ENCODE data around the gene JAG1. TPM values are rescaled to one million over a fixed set of nuclear protein-coding genes. Genes with fewer than 3 reads are reported as not detected.

The JAG1 gene
- total and polyA plus RNA-seq, 2 donors (not counting 3 experiments of a cell fraction or from before 2014, with no cell fraction given), result 19.7 to 37.0 TPM

GRCh38 chr20:10699941-10700340 lies 26.1 kb upstream of the JAG1 start:
- Histone ChIP-seq H2AFZ (ENCODE audit: low read depth, low read length) (no peak overlapping the region), H4K20me1 (replicated peaks; ENCODE audit: control insufficient read depth, extremely low read depth, insufficient read depth, low read length) (no peaks in the 10 kb centered on the region), H3K36me3 (ENCODE audit: control insufficient read depth in 2 of 2, extremely low read depth in 1 of 2, insufficient read depth in 2 of 2, low read length in 2 of 2) (no peaks in the 10 kb centered on the region), H3K4me3 (replicated peaks in 1 of 3; ENCODE audit: insufficient read depth in 1 of 3, low read depth in 1 of 3, low read length in 3 of 3) (no peak overlapping the region), H3K79me2 (ENCODE audit: control insufficient read depth, insufficient read depth, low read length) (no peaks in the 10 kb centered on the region), H3K4me2 (ENCODE audit: insufficient read depth, low read length) (no peak overlapping the region), H3K9me1 (replicated peaks; ENCODE audit: control insufficient read depth, extremely low read depth, insufficient read depth, low read length) (no peaks in the 10 kb centered on the region), H3K9ac (replicated peaks; ENCODE audit: extremely low read depth, insufficient read depth, low read length) (no peak overlapping the region), H3K27ac (ENCODE audit: insufficient read depth, low read depth, low read length) (no peak overlapping the region), H3K4me1 (ENCODE audit: control insufficient read depth, extremely low read depth, insufficient read depth, low read length) (no peaks in the 10 kb centered on the region), H3K9me3 (replicated peaks; ENCODE audit: control insufficient read depth, insufficient read depth, low read length) (no peaks in the 10 kb centered on the region), H3K27me3 (ENCODE audit: control insufficient read depth in 2 of 2, insufficient read depth in 2 of 2, low read length in 2 of 2) (no peaks in the 10 kb centered on the region)
- ChIA-PET POLR2A (no interaction called here), CTCF (interaction anchor here (0.7 to 1.5 kb wide), 4 partner anchors 8 to 505 kb away, joined by 3 to 5 read pairs (median 5); no protein-coding TSS in a partner anchor)
- TF ChIP-seq JUN (IDR thresholded peaks at IDR 0.05; ENCODE audit: borderline replicate concordance, insufficient read depth, insufficient read length, low read depth) (no peak), FOS (IDR thresholded peaks at IDR 0.05; ENCODE audit: borderline replicate concordance, insufficient read depth, low read length) (no peak), MAX (IDR thresholded peaks at IDR 0.05; ENCODE audit: insufficient read depth, insufficient read length) (no peak)
- dilution Hi-C loops (cut with MboI; ENCODE audit: extremely low pct_ligation_motif_present, low sequenced_read_pairs) (no loop called here), intact Hi-C loops (cut with micrococcal nuclease) (no loop called here)
- FAIRE-seq (no peak), DNase-seq (ENCODE audit: low read depth, low spot score) (no peak)
- no TSS peak for BruUV-seq (replicated peaks)

- CTCF ChIA-PET, result interaction anchor here (1.3 to 1.5 kb wide), 2 partner anchors 9 to 12 kb away, joined by 5 read pairs; no protein-coding TSS in a partner anchor
- H3K79me2 ChIP-seq (ENCODE audit: control insufficient read depth, insufficient read depth, low read length), result no peaks in the 10 kb centered on the region
- no peaks in the 10 kb centered on the region for H3K27me3 ChIP-seq (ENCODE audit: control insufficient read depth in 2 of 2, insufficient read depth in 2 of 2, low read length in 2 of 2)
- intact Hi-C loops (cut with micrococcal nuclease) (no loop called here), dilution Hi-C loops (cut with MboI; ENCODE audit: extremely low pct_ligation_motif_present, low sequenced_read_pairs) (no loop called here)
- no peak for DNase-seq (ENCODE audit: low read depth, low spot score)
- no peak overlapping the region for H3K27ac ChIP-seq (ENCODE audit: insufficient read depth, low read depth, low read length)
- TF ChIP-seq FOS (IDR thresholded peaks at IDR 0.05; ENCODE audit: borderline replicate concordance, insufficient read depth, low read length) (no peak), EZH2 (IDR thresholded peaks at IDR 0.05; ENCODE audit: borderline replicate concordance, low read depth, low read length, severe bottlenecking) (no peak), POLR2A (IDR thresholded peaks at IDR 0.05; ENCODE audit: low read depth, low read length) (no peak), MAX (IDR thresholded peaks at IDR 0.05; ENCODE audit: insufficient read depth, insufficient read length) (no peak), MYC (IDR thresholded peaks at IDR 0.05; ENCODE audit: low read depth, low read length) (no peak), POLR2AphosphoS5 (IDR thresholded peaks at IDR 0.05; ENCODE audit: insufficient read depth, low read depth, low read length) (no peak), GATA2 (IDR thresholded peaks at IDR 0.05; ENCODE audit: insufficient read depth, insufficient read length, low read depth, low read length) (no peak), JUN (IDR thresholded peaks at IDR 0.05; ENCODE audit: borderline replicate concordance, insufficient read depth, insufficient read length, low read depth) (no peak)
- TF ChIP-seq, protein P1, sequence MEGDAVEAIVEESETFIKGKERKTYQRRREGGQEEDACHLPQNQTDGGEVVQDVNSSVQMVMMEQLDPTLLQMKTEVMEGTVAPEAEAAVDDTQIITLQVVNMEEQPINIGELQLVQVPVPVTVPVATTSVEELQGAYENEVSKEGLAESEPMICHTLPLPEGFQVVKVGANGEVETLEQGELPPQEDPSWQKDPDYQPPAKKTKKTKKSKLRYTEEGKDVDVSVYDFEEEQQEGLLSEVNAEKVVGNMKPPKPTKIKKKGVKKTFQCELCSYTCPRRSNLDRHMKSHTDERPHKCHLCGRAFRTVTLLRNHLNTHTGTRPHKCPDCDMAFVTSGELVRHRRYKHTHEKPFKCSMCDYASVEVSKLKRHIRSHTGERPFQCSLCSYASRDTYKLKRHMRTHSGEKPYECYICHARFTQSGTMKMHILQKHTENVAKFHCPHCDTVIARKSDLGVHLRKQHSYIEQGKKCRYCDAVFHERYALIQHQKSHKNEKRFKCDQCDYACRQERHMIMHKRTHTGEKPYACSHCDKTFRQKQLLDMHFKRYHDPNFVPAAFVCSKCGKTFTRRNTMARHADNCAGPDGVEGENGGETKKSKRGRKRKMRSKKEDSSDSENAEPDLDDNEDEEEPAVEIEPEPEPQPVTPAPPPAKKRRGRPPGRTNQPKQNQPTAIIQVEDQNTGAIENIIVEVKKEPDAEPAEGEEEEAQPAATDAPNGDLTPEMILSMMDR (IDR thresholded peaks at IDR 0.05; ENCODE audit: extremely low read depth in 1 of 2, insufficient read depth in 1 of 2, low read depth in 1 of 2, low read length in 2 of 2), result no peak
- no peak overlapping the region for H3K9ac ChIP-seq (replicated peaks; ENCODE audit: extremely low read depth, insufficient read depth, low read length)
- no peak for FAIRE-seq
- no peaks in the 10 kb centered on the region for H3K9me1 ChIP-seq (replicated peaks; ENCODE audit: control insufficient read depth, extremely low read depth, insufficient read depth, low read length)
- H3K4me2 ChIP-seq (ENCODE audit: insufficient read depth, low read length), result no peak overlapping the region
- H2AFZ ChIP-seq (ENCODE audit: low read depth, low read length), result no peak overlapping the region
- H4K20me1 ChIP-seq (replicated peaks; ENCODE audit: control insufficient read depth, extremely low read depth, insufficient read depth, low read length), result no peaks in the 10 kb centered on the region
- H3K36me3 ChIP-seq (ENCODE audit: control insufficient read depth in 2 of 2, extremely low read depth in 1 of 2, insufficient read depth in 2 of 2, low read length in 2 of 2), result no peaks in the 10 kb centered on the region
- no peak overlapping the region for H3K4me3 ChIP-seq (replicated peaks in 1 of 3; ENCODE audit: insufficient read depth in 1 of 3, low read depth in 1 of 3, low read length in 3 of 3)
- POLR2A ChIA-PET, result no interaction called here
- no peaks in the 10 kb centered on the region for H3K9me3 ChIP-seq (replicated peaks; ENCODE audit: control insufficient read depth, insufficient read depth, low read length)
- BruUV-seq (replicated peaks), result no TSS peak
- H3K4me1 ChIP-seq (ENCODE audit: control insufficient read depth, extremely low read depth, insufficient read depth, low read length), result no peaks in the 10 kb centered on the region
Measured at GRCh38 chr20:10699489-10699888, 25.7 kb upstream of the JAG1 start.

All from endothelial cell of umbilical vein (primary cell).